Neural progenitor cell (in vitro differentiated cells): ENCODE measurements around the gene ASTN1. TPM values are rescaled to one million over a fixed set of nuclear protein-coding genes. Genes with fewer than 3 reads are reported as not detected.
A peak's percentile ranks its signal among the peaks of the same experiment; 100 is the strongest.

Source experiments
- DNase-seq: peaks from one replicate; pipeline ENCODE4 v3.0.0-alpha.2; 2016; ENCODE audit warnings: low spot score
- H2AFZ ChIP-seq: fragments of 200-600 bp; sonication (generic); replicated peaks from 2 replicates; pipeline ENCODE4 v1.6.1; 2016; ENCODE audit warnings: antibody characterized with exemption
- H3F3A ChIP-seq: fragments of 200-600 bp; sonication (generic); 2 replicates; pipeline ENCODE4 v1.6.1; 2016; ENCODE audit warnings: antibody characterized with exemption, low read depth
- H3K27ac ChIP-seq: fragments of 200-600 bp; sonication (generic); 2 replicates; pipeline ENCODE4 v1.5.1; 2016; ENCODE audit warnings: mild to moderate bottlenecking
- H3K27me3 ChIP-seq: fragments of 200-600 bp; sonication (generic); 2 replicates; pipeline ENCODE4 v1.6.1; 2016; ENCODE audit warnings: mild to moderate bottlenecking, moderate library complexity
- H3K36me3 ChIP-seq: fragments of 200-600 bp; sonication (generic); 2 replicates; pipeline ENCODE4 v1.5.1; 2016
- H3K4me1 ChIP-seq: fragments of 200-600 bp; sonication (generic); 2 replicates; pipeline ENCODE4 v1.6.1; 2016; ENCODE audit warnings: mixed run types
- H3K4me2 ChIP-seq: fragments of 200-600 bp; sonication (generic); 2 replicates; pipeline ENCODE4 v1.6.1; 2016
- H3K4me3 ChIP-seq: fragments of 200-600 bp; sonication (generic); 2 replicates; pipeline ENCODE4 v1.5.1; 2016
- H3K79me2 ChIP-seq: fragments of 200-600 bp; sonication (generic); 2 replicates; pipeline ENCODE4 v1.6.1; 2016; ENCODE audit warnings: low read depth
- H3K9ac ChIP-seq: fragments of 200-600 bp; sonication (generic); 2 replicates; pipeline ENCODE4 v1.6.1; 2016
- H3K9me3 ChIP-seq: fragments of 200-600 bp; sonication (generic); 2 replicates; pipeline ENCODE4 v1.5.1; 2016; ENCODE audit warnings: low read depth
- H4K20me1 ChIP-seq: fragments of 200-600 bp; sonication (generic); 2 replicates; pipeline ENCODE4 v1.6.1; 2016; ENCODE audit warnings: low read depth
- H3K27ac Mint-ChIP-seq: 3 replicates; pipeline ENCODE4 v1.8.0; 2021; ENCODE audit warnings: mixed read lengths
- H3K27me3 Mint-ChIP-seq: 2 replicates; pipeline ENCODE4 v1.8.0; 2022; ENCODE audit warnings: low read depth, mild to moderate bottlenecking, inconsistent platforms, moderate library complexity, mixed read lengths; ENCODE audit not compliant: insufficient read depth
- H3K36me3 Mint-ChIP-seq: 3 replicates; pipeline ENCODE4 v1.8.0; 2021; ENCODE audit warnings: mixed read lengths
- H3K4me1 Mint-ChIP-seq: 3 replicates; pipeline ENCODE4 v1.8.0; 2021; ENCODE audit warnings: mixed read lengths
- H3K4me3 Mint-ChIP-seq: 3 replicates; pipeline ENCODE4 v1.8.0; 2021; ENCODE audit warnings: mild to moderate bottlenecking, moderate library complexity, mixed read lengths
- H3K9me3 Mint-ChIP-seq: 3 replicates; pipeline ENCODE4 v1.8.0; 2020; ENCODE audit warnings: mixed read lengths
- EZH2 ChIP-seq: fragments of 200-600 bp; sonication (generic); IDR thresholded peaks from 2 replicates; pipeline ENCODE4 v1.6.1; 2017; ENCODE audit warnings: antibody characterized with exemption, mild to moderate bottlenecking, moderate library complexity
- EZH2phosphoT487 ChIP-seq: fragments of 200-600 bp; sonication (generic); IDR thresholded peaks from 2 replicates; pipeline ENCODE4 v1.6.1; 2017; ENCODE audit warnings: antibody characterized with exemption
- total RNA-seq: library from RNA; depleted of rRNA; stranded (reverse); fragments of >200 nt; gene quantifications from 2 replicates; pipeline ENCODE4 v1.2.3, GENCODE V29; 2015; ENCODE audit warnings: low replicate concordance
- TF ChIP-seq, protein P1 (sequence below): fragments of 200-600 bp; sonication (generic); IDR thresholded peaks from 2 replicates; pipeline ENCODE4 v1.5.1; 2017; ENCODE audit warnings: antibody characterized with exemption, mild to moderate bottlenecking

Gene ASTN1
- total RNA-seq, 1 donor from 2014 or later, result 7.7 TPM

DNA sequence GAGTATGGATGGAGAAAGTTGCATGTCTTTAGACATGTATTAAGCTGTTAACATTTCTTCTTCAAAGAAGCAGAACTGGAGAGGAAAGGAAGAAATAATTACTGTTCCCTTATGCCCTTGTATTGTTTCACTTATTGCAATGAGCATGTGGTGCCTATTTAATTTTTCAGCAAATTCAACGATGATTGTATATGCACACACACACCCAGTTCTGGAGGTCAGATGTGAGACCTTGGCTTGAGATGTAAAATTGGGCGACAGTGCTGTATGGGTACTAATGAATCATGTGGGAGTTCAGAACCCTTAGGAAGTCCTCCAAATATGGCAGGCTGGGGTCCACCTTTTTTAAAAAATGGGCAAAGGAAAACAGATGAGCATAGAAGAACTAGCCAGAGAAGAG, 33.7 kb upstream of the ASTN1 start:
- Histone ChIP-seq H3K27me3 (peaks cover 15% of the 10 kb centered on the region), H3K4me2 (no peak overlapping the region), H3K4me1 (no peaks in the 10 kb centered on the region), H3K79me2 (no peaks in the 10 kb centered on the region), H3K9me3 (no peaks in the 10 kb centered on the region), H3K27ac (no peak overlapping the region), H4K20me1 (no peaks in the 10 kb centered on the region), H2AFZ (no peak overlapping the region), H3K4me3 (no peak overlapping the region), H3K36me3 (no peaks in the 10 kb centered on the region), H3F3A (no peaks in the 10 kb centered on the region), H3K9ac (no peak overlapping the region)
- no peaks in the 10 kb centered on the region for H3K36me3 Mint-ChIP-seq
- H3K27me3 Mint-ChIP-seq, result peaks cover 7% of the 10 kb centered on the region
- no peaks in the 10 kb centered on the region for H3K4me1 Mint-ChIP-seq
- no peak for DNase-seq
- TF ChIP-seq EZH2 (no peak), EZH2phosphoT487 (no peak)
- TF ChIP-seq, protein P1, sequence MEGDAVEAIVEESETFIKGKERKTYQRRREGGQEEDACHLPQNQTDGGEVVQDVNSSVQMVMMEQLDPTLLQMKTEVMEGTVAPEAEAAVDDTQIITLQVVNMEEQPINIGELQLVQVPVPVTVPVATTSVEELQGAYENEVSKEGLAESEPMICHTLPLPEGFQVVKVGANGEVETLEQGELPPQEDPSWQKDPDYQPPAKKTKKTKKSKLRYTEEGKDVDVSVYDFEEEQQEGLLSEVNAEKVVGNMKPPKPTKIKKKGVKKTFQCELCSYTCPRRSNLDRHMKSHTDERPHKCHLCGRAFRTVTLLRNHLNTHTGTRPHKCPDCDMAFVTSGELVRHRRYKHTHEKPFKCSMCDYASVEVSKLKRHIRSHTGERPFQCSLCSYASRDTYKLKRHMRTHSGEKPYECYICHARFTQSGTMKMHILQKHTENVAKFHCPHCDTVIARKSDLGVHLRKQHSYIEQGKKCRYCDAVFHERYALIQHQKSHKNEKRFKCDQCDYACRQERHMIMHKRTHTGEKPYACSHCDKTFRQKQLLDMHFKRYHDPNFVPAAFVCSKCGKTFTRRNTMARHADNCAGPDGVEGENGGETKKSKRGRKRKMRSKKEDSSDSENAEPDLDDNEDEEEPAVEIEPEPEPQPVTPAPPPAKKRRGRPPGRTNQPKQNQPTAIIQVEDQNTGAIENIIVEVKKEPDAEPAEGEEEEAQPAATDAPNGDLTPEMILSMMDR, result no peak
- no peak overlapping the region for H3K4me3 Mint-ChIP-seq
- no peak overlapping the region for H3K27ac Mint-ChIP-seq
- H3K9me3 Mint-ChIP-seq, result peaks cover 4% of the 10 kb centered on the region

DNA sequence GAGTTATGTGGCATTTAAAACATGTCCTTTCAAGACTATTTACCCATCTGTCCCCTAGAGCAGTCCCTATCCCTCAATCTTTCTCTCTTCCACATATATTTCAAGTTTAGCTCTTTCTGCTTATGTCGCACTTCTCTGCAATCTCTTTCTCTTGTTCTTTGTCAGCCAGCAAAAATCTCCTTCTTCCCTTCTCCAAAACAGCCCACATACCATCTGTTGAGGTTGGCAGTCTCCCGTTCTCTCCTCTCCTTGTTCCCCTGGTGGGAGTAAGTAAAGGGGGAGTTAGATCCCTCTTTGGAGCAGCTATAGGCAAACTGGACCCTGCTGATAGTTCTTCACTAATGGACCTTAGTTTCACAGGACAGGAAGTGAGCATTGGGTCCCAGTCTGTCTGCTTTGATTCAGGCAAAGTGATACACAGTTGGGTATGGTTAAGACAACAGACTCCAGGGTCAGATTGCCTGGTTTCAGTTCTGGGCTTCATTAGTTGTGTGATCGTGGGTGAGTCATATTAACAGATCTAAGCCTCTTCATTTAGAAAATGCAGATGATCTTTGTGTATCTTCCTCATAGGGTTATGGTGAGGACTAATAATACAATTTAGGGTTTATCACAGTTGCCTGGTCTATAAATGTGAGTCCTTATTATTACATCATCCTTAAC, 25.9 kb upstream of the ASTN1 start:
- no peaks in the 10 kb centered on the region for H3K79me2 ChIP-seq
- H3K4me1 ChIP-seq, result no peaks in the 10 kb centered on the region
- H3K9me3 ChIP-seq, result no peaks in the 10 kb centered on the region
- DNase-seq, result no peak
- Mint-ChIP-seq H3K4me3 (no peak overlapping the region), H3K27ac (no peak overlapping the region), H3K9me3 (no peaks in the 10 kb centered on the region), H3K27me3 (no peaks in the 10 kb centered on the region), H3K4me1 (no peaks in the 10 kb centered on the region), H3K36me3 (no peaks in the 10 kb centered on the region)
- peaks cover 39% of the 10 kb centered on the region for H3K27me3 ChIP-seq
- no peaks in the 10 kb centered on the region for H3K36me3 ChIP-seq
- no peaks in the 10 kb centered on the region for H4K20me1 ChIP-seq
- no peak overlapping the region for H3K4me2 ChIP-seq
- no peak for TF ChIP-seq EZH2phosphoT487
- no peaks in the 10 kb centered on the region for H3F3A ChIP-seq
- no peak overlapping the region for H3K9ac ChIP-seq
- H3K27ac ChIP-seq, result no peak overlapping the region
- H2AFZ ChIP-seq, result no peak overlapping the region
- H3K4me3 ChIP-seq, result no peak overlapping the region

DNA sequence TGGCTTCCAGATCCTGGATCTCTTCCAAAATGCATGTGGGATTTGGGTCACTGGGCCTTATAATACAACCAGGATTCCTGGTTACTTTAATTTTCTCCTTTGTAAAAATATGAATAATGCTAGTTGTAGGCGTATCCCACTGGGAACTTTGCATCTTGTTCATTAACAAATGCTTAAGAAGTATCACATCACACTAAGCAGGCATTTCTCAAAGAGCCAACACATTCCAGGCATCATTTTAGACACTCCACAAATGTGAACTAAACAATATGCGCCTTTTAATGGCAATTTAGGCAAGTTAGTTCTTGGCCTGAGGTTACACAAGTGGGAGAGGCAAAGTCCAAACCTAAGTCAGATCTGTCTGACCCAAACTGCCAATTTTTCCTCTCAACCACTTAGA, 22.1 kb upstream of the ASTN1 start:
- peaks cover 11% of the 10 kb centered on the region for H3F3A ChIP-seq
- Mint-ChIP-seq H3K4me1 (peaks cover 5% of the 10 kb centered on the region), H3K27me3 (peaks cover 2% of the 10 kb centered on the region), H3K27ac (no peak overlapping the region), H3K36me3 (no peaks in the 10 kb centered on the region), H3K4me3 (no peak overlapping the region), H3K9me3 (peaks cover 5% of the 10 kb centered on the region)
- TF ChIP-seq EZH2phosphoT487, result no peak
- TF ChIP-seq, protein P1, result no peak
- TF ChIP-seq EZH2, result no peak
- DNase-seq, result no peak
- H3K36me3 ChIP-seq, result no peaks in the 10 kb centered on the region
- no peak overlapping the region for H3K27ac ChIP-seq
- H3K79me2 ChIP-seq, result no peaks in the 10 kb centered on the region
- H4K20me1 ChIP-seq, result no peaks in the 10 kb centered on the region
- no peaks in the 10 kb centered on the region for H3K9me3 ChIP-seq
- no peak overlapping the region for H3K4me3 ChIP-seq
- H3K4me1 ChIP-seq, result peaks cover 4% of the 10 kb centered on the region
- no peak overlapping the region for H2AFZ ChIP-seq
- no peak overlapping the region for H3K4me2 ChIP-seq
- H3K9ac ChIP-seq, result no peak overlapping the region
- H3K27me3 ChIP-seq, result peaks cover 16% of the 10 kb centered on the region

DNA sequence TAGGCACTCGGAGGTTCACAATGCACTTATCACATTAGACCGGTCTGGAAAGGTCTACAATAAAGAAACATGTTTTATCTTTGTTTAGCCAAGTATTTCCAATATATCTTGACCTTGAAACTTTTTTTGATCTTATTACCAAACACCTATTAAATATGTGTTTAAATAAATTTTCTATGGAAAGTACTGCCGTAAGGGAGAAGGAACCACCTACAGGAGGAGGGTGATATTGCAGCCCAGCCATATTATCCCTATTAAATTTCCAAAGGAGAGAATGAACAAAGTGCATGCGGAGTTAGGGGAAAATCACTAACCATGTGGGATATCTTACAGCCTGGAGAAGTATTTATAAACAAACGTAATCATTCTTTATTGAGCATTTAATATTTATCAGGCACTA, 20.7 kb upstream of the ASTN1 start:
- Histone ChIP-seq H3K4me3 (no peak overlapping the region), H3F3A (peaks cover 19% of the 10 kb centered on the region), H4K20me1 (no peaks in the 10 kb centered on the region), H3K4me1 (peaks cover 11% of the 10 kb centered on the region), H3K79me2 (no peaks in the 10 kb centered on the region), H3K36me3 (no peaks in the 10 kb centered on the region), H2AFZ (no peak overlapping the region), H3K27me3 (peaks cover 21% of the 10 kb centered on the region), H3K27ac (no peak overlapping the region), H3K9ac (no peak overlapping the region), H3K4me2 (no peak overlapping the region), H3K9me3 (no peaks in the 10 kb centered on the region)
- peak; percentile 29 for DNase-seq
- Mint-ChIP-seq H3K4me1 (peaks cover 17% of the 10 kb centered on the region), H3K27ac (no peak overlapping the region), H3K4me3 (no peak overlapping the region), H3K36me3 (no peaks in the 10 kb centered on the region), H3K27me3 (peaks cover 6% of the 10 kb centered on the region), H3K9me3 (peaks cover 5% of the 10 kb centered on the region)
- TF ChIP-seq, protein P1, result peak; percentile 58
- no peak for TF ChIP-seq EZH2phosphoT487
